ENCODE results near the gene SERINC3. TPM values are rescaled to one million over a fixed set of nuclear protein-coding genes. Genes with fewer than 3 reads are reported as not detected.

SERINC3 gene
- total RNA-seq, 5 donors from 2014 or later (not counting 1 experiment from before 2014, with no cell fraction given), result 60.5 to 83.0 (median 78.4) TPM

- H3K4me3 ChIP-seq (ENCODE audit: control insufficient read depth in 1 of 2, extremely low read depth in 1 of 2, low read length in 1 of 2), result no peak overlapping the region
- Mint-ChIP-seq H3K9me3 (no peaks in the 10 kb centered on the region), H3K36me3 (peaks cover 63% of the 10 kb centered on the region), H3K27ac (peak overlapping the region; percentile 63 to 79), H3K4me3 (no peak overlapping the region), H3K27me3 (no peaks in the 10 kb centered on the region), H3K4me1 (peaks cover 6 to 59% (median 44%) of the 10 kb centered on the region in 3 donors)
- H3K27ac ChIP-seq (ENCODE audit: low read length), result no peak overlapping the region
- no peak for DNase-seq
- H3K36me3 ChIP-seq (ENCODE audit: control insufficient read depth in 2 of 2, extremely low read depth in 1 of 2, insufficient read depth in 1 of 2, low read length in 1 of 2), result peaks cover 6 to 82% of the 10 kb centered on the region in 2 donors
- POLR2A ChIA-PET, result no interaction called here
- H3K27me3 ChIP-seq (replicated peaks in 1 of 2; ENCODE audit: control insufficient read depth in 2 of 2, extremely low read depth in 1 of 2, insufficient read depth in 2 of 2, low read length in 1 of 2), result no peaks in the 10 kb centered on the region
- no CpG with 5 or more reads among the region's 1 CpG for WGBS (ENCODE audit: insufficient coverage)
- peaks cover 0 to 14% of the 10 kb centered on the region in 2 experiments for H3K4me1 ChIP-seq (ENCODE audit: control insufficient read depth in 1 of 2, extremely low read depth in 1 of 2, insufficient read depth in 2 of 2, low read length in 2 of 2)
- ATAC-seq (replicated peaks in 1 of 4), result peak in 2 of 4 experiments; percentile 11 to 13
- CTCF ChIA-PET, result no interaction called here
- no peaks in the 10 kb centered on the region for H3K9me3 ChIP-seq
Measured at GRCh38 chr20:44495257-44495656, 26.6 kb downstream of the SERINC3 start.

GRCh38 chr20:44494681-44495080 lies 27.2 kb downstream of the SERINC3 start:
- H3K27ac ChIP-seq (ENCODE audit: low read length), result no peak overlapping the region
- CTCF ChIA-PET, result no interaction called here

GRCh38 chr20:44494266-44494665 lies 27.6 kb downstream of the SERINC3 start:
- peaks cover 11 to 82% of the 10 kb centered on the region in 2 donors for H3K36me3 ChIP-seq (ENCODE audit: control insufficient read depth in 2 of 2, extremely low read depth in 1 of 2, insufficient read depth in 1 of 2, low read length in 1 of 2)
- DNase-seq, result no peak
- no peaks in the 10 kb centered on the region for H3K9me3 ChIP-seq
- H3K9me3 Mint-ChIP-seq, result no peaks in the 10 kb centered on the region
- H3K27me3 ChIP-seq (replicated peaks in 1 of 2; ENCODE audit: control insufficient read depth in 2 of 2, extremely low read depth in 1 of 2, insufficient read depth in 2 of 2, low read length in 1 of 2), result no peaks in the 10 kb centered on the region
- H3K27ac Mint-ChIP-seq, result peak overlapping the region; percentile 30 to 43
- H3K4me3 Mint-ChIP-seq, result no peak overlapping the region
- no peak overlapping the region for H3K27ac ChIP-seq (ENCODE audit: low read length)
- ChIA-PET CTCF (interaction anchor here in 1 of 2 donors (0.7 kb wide), 1 partner anchor 1847 kb away, joined by 3 read pairs; no protein-coding TSS in a partner anchor), POLR2A (interaction anchor here in 1 of 2 donors (0.9 kb wide), 1 partner anchor 26 kb away, joined by 4 read pairs; no protein-coding TSS in a partner anchor)
- H3K4me1 ChIP-seq (ENCODE audit: control insufficient read depth in 1 of 2, extremely low read depth in 1 of 2, insufficient read depth in 2 of 2, low read length in 2 of 2), result peaks cover 0 to 19% of the 10 kb centered on the region in 2 experiments
- no peaks in the 10 kb centered on the region for H3K27me3 Mint-ChIP-seq
- 100% methylated on average over 1 of the region's 1 CpG for WGBS (ENCODE audit: insufficient coverage)
- no peak overlapping the region for H3K4me3 ChIP-seq (ENCODE audit: control insufficient read depth in 1 of 2, extremely low read depth in 1 of 2, low read length in 1 of 2)
- peaks cover 6 to 63% (median 44%) of the 10 kb centered on the region in 3 donors for H3K4me1 Mint-ChIP-seq
- H3K36me3 Mint-ChIP-seq, result peaks cover 71% of the 10 kb centered on the region
- ATAC-seq (replicated peaks in 1 of 4), result no peak

More at GRCh38 chr20:44494681-44495080, 27.2 kb downstream of the SERINC3 start:
- WGBS (ENCODE audit: insufficient coverage), result 100% methylated on average over 1 of the region's 3 CpGs
- no peaks in the 10 kb centered on the region for H3K27me3 ChIP-seq (replicated peaks in 1 of 2; ENCODE audit: control insufficient read depth in 2 of 2, extremely low read depth in 1 of 2, insufficient read depth in 2 of 2, low read length in 1 of 2)
- Mint-ChIP-seq H3K27me3 (no peaks in the 10 kb centered on the region), H3K9me3 (no peaks in the 10 kb centered on the region), H3K27ac (peak overlapping the region; percentile 43 to 79), H3K4me1 (peaks cover 6 to 62% (median 44%) of the 10 kb centered on the region in 3 donors), H3K4me3 (no peak overlapping the region), H3K36me3 (peaks cover 67% of the 10 kb centered on the region)
- H3K9me3 ChIP-seq, result no peaks in the 10 kb centered on the region
- peaks cover 7 to 82% of the 10 kb centered on the region in 2 donors for H3K36me3 ChIP-seq (ENCODE audit: control insufficient read depth in 2 of 2, extremely low read depth in 1 of 2, insufficient read depth in 1 of 2, low read length in 1 of 2)
- H3K4me3 ChIP-seq (ENCODE audit: control insufficient read depth in 1 of 2, extremely low read depth in 1 of 2, low read length in 1 of 2), result no peak overlapping the region
- ATAC-seq (replicated peaks in 1 of 4), result no peak
- POLR2A ChIA-PET, result no interaction called here
- DNase-seq, result no peak
- peaks cover 0 to 19% of the 10 kb centered on the region in 2 experiments for H3K4me1 ChIP-seq (ENCODE audit: control insufficient read depth in 1 of 2, extremely low read depth in 1 of 2, insufficient read depth in 2 of 2, low read length in 2 of 2)

- DNase-seq (peak in 15 of 35 experiments; percentile 3 to 43 (median 13)), ATAC-seq (replicated peaks in 1 of 4) (peak in 1 of 4 experiments; percentile 42)
- WGBS (ENCODE audit: insufficient coverage), result 63% methylated on average over 5 of the region's 5 CpGs
- Mint-ChIP-seq H3K4me1 (peaks cover 6 to 51% (median 38%) of the 10 kb centered on the region in 3 donors), H3K27me3 (no peaks in the 10 kb centered on the region), H3K36me3 (peaks cover 61% of the 10 kb centered on the region), H3K9me3 (no peaks in the 10 kb centered on the region), H3K4me3 (peak overlapping the region in 1 of 3 donors; percentile 54), H3K27ac (peak overlapping the region; percentile 86 to 87)
- no peaks in the 10 kb centered on the region for H3K27me3 ChIP-seq (replicated peaks in 1 of 2; ENCODE audit: control insufficient read depth in 2 of 2, extremely low read depth in 1 of 2, insufficient read depth in 2 of 2, low read length in 1 of 2)
- H3K9me3 ChIP-seq, result no peaks in the 10 kb centered on the region
- H3K4me1 ChIP-seq (ENCODE audit: control insufficient read depth in 1 of 2, extremely low read depth in 1 of 2, insufficient read depth in 2 of 2, low read length in 2 of 2), result peaks cover 0 to 19% of the 10 kb centered on the region in 2 experiments
- H3K27ac ChIP-seq (ENCODE audit: low read length), result peak overlapping the region; percentile 20
- peaks cover 13 to 79% of the 10 kb centered on the region in 2 donors for H3K36me3 ChIP-seq (ENCODE audit: control insufficient read depth in 2 of 2, extremely low read depth in 1 of 2, insufficient read depth in 1 of 2, low read length in 1 of 2)
- H3K4me3 ChIP-seq (ENCODE audit: control insufficient read depth in 1 of 2, extremely low read depth in 1 of 2, low read length in 1 of 2), result no peak overlapping the region
- ChIA-PET POLR2A (no interaction called here), CTCF (interaction anchor here in 1 of 2 donors (0.6 kb wide), 1 partner anchor 25 kb away, joined by 5 read pairs; no protein-coding TSS in a partner anchor)
Measured at GRCh38 chr20:44491635-44492395, 30.1 kb downstream of the SERINC3 start.

GRCh38 chr20:44489931-44490330 lies 31.9 kb downstream of the SERINC3 start:
- Mint-ChIP-seq H3K27me3 (no peaks in the 10 kb centered on the region), H3K36me3 (peaks cover 57% of the 10 kb centered on the region), H3K4me1 (peaks cover 6 to 33% (median 20%) of the 10 kb centered on the region in 3 donors), H3K9me3 (no peaks in the 10 kb centered on the region), H3K27ac (peak overlapping the region in 1 of 2 donors; percentile 16), H3K4me3 (no peak overlapping the region)
- ChIA-PET POLR2A (no interaction called here), CTCF (no interaction called here)
- Histone ChIP-seq H3K27me3 (replicated peaks in 1 of 2; ENCODE audit: control insufficient read depth in 2 of 2, extremely low read depth in 1 of 2, insufficient read depth in 2 of 2, low read length in 1 of 2) (no peaks in the 10 kb centered on the region), H3K9me3 (no peaks in the 10 kb centered on the region), H3K36me3 (ENCODE audit: control insufficient read depth in 2 of 2, extremely low read depth in 1 of 2, insufficient read depth in 1 of 2, low read length in 1 of 2) (peaks cover 20 to 76% of the 10 kb centered on the region in 2 donors), H3K4me1 (ENCODE audit: control insufficient read depth in 1 of 2, extremely low read depth in 1 of 2, insufficient read depth in 2 of 2, low read length in 2 of 2) (peaks cover 0 to 19% of the 10 kb centered on the region in 2 experiments), H3K4me3 (ENCODE audit: control insufficient read depth in 1 of 2, extremely low read depth in 1 of 2, low read length in 1 of 2) (no peak overlapping the region), H3K27ac (ENCODE audit: low read length) (no peak overlapping the region)
- 59% methylated on average over 2 of the region's 3 CpGs for WGBS (ENCODE audit: insufficient coverage)
- DNase-seq (peak in 1 of 35 experiments; percentile 24), ATAC-seq (replicated peaks in 1 of 4) (no peak)

- no peak overlapping the region for H3K4me3 ChIP-seq (ENCODE audit: control insufficient read depth in 1 of 2, extremely low read depth in 1 of 2, low read length in 1 of 2)
- peaks cover 0 to 19% of the 10 kb centered on the region in 2 experiments for H3K4me1 ChIP-seq (ENCODE audit: control insufficient read depth in 1 of 2, extremely low read depth in 1 of 2, insufficient read depth in 2 of 2, low read length in 2 of 2)
- ChIA-PET CTCF (no interaction called here), POLR2A (no interaction called here)
- Mint-ChIP-seq H3K27ac (peak overlapping the region in 1 of 2 donors; percentile 16), H3K27me3 (no peaks in the 10 kb centered on the region), H3K9me3 (no peaks in the 10 kb centered on the region), H3K4me1 (peaks cover 6 to 27% (median 19%) of the 10 kb centered on the region in 3 donors), H3K4me3 (no peak overlapping the region), H3K36me3 (peaks cover 54% of the 10 kb centered on the region)
- peaks cover 21 to 74% of the 10 kb centered on the region in 2 donors for H3K36me3 ChIP-seq (ENCODE audit: control insufficient read depth in 2 of 2, extremely low read depth in 1 of 2, insufficient read depth in 1 of 2, low read length in 1 of 2)
- H3K27me3 ChIP-seq (replicated peaks in 1 of 2; ENCODE audit: control insufficient read depth in 2 of 2, extremely low read depth in 1 of 2, insufficient read depth in 2 of 2, low read length in 1 of 2), result no peaks in the 10 kb centered on the region
- no peak overlapping the region for H3K27ac ChIP-seq (ENCODE audit: low read length)
- no peak for ATAC-seq (replicated peaks in 1 of 4)
- 93% methylated on average over 8 of the region's 9 CpGs for WGBS (ENCODE audit: insufficient coverage)
- no peaks in the 10 kb centered on the region for H3K9me3 ChIP-seq
- no peak for DNase-seq
Measured at GRCh38 chr20:44489223-44489622, 32.6 kb downstream of the SERINC3 start.

Measured in T-cell (primary cell).